ENCODE results near the gene MINAR1.

GRCh38 chr15:79434361-79434760 is 2.2 kb downstream of the MINAR1 start:
- no peak for TF ChIP-seq POLR2A (IDR thresholded peaks at IDR 0.05; ENCODE audit: low read depth, low read length)
- TF ChIP-seq POLR2AphosphoS5 (IDR thresholded peaks at IDR 0.05; ENCODE audit: low read depth, low read length): no peak
